BE2C (cell line): ENCODE measurements around the gene ABCE1. TPM values are rescaled to one million over a fixed set of nuclear protein-coding genes. Genes with fewer than 3 reads are reported as not detected.
A peak's percentile ranks its signal among the peaks of the same experiment; 100 is the strongest.

ENCODE experiments used
- DNase-seq: peaks from one replicate; pipeline ENCODE4 v3.0.0-alpha.2; 2020
- H3K27me3 ChIP-seq: fragments of 250-450 bp; sonication (Bioruptor Pico); 2 replicates; pipeline ENCODE4 v1.5.1; 2020; ENCODE audit warnings: mild to moderate bottlenecking
- H3K36me3 ChIP-seq: fragments of 250-450 bp; sonication (Bioruptor Pico); 2 replicates; pipeline ENCODE4 v1.5.1; 2020; ENCODE audit warnings: mild to moderate bottlenecking
- H3K4me1 ChIP-seq: fragments of 250-450 bp; sonication (Bioruptor Pico); 2 replicates; pipeline ENCODE4 v1.5.1; 2020
- H3K4me3 ChIP-seq: 2 replicates; pipeline ENCODE4 v1.5.1; 2011; ENCODE audit warnings: low read depth, low read length
- H3K9me3 ChIP-seq: fragments of 250-450 bp; sonication (Bioruptor Pico); 2 replicates; pipeline ENCODE4 v1.5.1; 2020
- CTCF ChIP-seq: IDR thresholded peaks from 2 replicates; pipeline ENCODE4 v1.5.1; 2012; ENCODE audit warnings: mild to moderate bottlenecking, low read depth, low read length
- polyA plus RNA-seq: library from polyadenylated mRNA; unstranded; fragments of >200 nt; gene quantifications from one replicate; pipeline ENCODE4 v1.2.1, GENCODE V29; 2012; ENCODE audit warnings: low read depth, missing spikeins; ENCODE audit not compliant: insufficient read length, insufficient read depth

Gene ABCE1
- polyA plus RNA-seq = 117 TPM

DNA sequence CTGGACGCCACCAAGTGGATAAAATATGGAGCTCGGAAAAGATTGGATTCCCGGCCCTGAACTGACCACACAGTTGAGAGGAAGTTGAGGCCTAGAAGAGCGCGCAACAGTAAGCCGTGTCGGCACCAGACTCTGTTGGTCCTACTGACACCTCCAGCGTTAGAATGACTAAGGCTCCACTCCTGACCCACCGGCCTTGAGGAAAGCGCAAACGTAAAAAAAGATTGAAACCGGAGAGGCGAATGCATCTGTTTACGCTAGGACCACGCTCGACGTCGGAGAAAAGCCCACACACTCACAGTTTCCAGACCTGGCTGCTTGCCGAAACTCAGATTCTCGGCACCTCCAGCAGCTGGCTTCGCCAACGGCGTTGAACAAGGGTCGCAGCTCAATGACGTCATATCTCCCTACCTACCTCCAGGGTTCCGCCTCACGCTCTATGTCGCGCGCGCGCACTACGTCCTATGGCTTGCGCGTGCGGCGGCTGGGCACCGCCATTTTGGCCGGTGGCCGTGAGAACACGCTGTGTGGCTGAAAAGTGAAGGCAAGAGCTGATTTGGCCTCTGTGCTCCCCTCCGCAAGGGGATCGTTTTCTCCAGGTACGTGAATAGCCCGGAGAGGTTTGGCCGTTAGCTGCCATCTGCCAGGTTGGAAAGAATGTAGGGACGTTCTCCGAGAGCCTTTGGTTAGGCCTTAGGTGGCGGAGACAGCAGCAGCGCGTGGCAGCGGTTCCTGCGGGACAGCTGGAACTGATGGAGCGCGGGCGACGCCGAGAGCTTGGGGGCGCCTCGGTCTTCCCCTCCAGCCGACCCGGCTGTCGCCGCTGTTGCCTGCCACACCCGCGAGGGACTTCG, at the start of gene ABCE1, which contains the start of gene ANAPC10:
TSS of gene ABCE1 (plus strand) at position 491 of the 854 bp plus-strand sequence. CDS start 6,102 bp downstream, outside the sequence.
TSS of gene ANAPC10 (minus strand) at position 376 of the 854 bp plus-strand sequence. CDS start 2,097 bp downstream, outside the sequence.
- TF ChIP-seq CTCF = no peak; the same call in 1 of the 2 replicates
- H3K4me1 ChIP-seq = no peaks in the 10 kb centered on the region
- H3K9me3 ChIP-seq = no peaks in the 10 kb centered on the region
- H3K4me3 ChIP-seq = peak within 1 kb of the TSS; percentile 93
- DNase-seq = peak; percentile 97
- no peaks in the 10 kb centered on the region for H3K27me3 ChIP-seq
- peaks cover 20% of the 10 kb centered on the region for H3K36me3 ChIP-seq

GRCh38 chr4:145048817-145049216, 49.3 kb upstream of the ABCE1 start:
- no peak for DNase-seq
- no peaks in the 10 kb centered on the region for H3K4me1 ChIP-seq
- H3K36me3 ChIP-seq = no peaks in the 10 kb centered on the region; the same call in 1 of the 2 replicates
- no peaks in the 10 kb centered on the region for H3K9me3 ChIP-seq
- no peaks in the 10 kb centered on the region for H3K27me3 ChIP-seq
- H3K4me3 ChIP-seq = no peak overlapping the region
- TF ChIP-seq CTCF = no peak

DNA sequence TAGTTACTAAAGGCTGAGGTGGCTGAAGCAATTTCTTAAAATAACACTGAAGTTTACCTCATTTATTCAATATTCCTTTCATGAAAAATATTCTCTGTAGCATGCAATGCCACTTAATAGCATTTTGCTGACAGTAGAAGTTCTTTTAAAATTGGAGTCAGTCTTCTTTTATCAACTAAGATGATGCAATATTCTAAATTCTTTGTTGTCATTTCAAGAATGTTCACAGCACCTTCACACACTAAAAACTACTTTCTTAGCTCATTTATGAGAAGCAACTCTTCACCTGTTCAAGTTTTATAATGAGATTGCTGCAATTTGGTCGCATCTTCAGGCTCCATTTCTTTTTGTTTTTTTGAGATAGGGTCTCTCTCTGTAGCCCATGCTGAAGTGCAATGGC, 48.9 kb upstream of the ABCE1 start:
- DNase-seq = no peak
- Histone ChIP-seq H3K27me3 (no peaks in the 10 kb centered on the region), H3K4me3 (no peak overlapping the region), H3K36me3 (no peaks in the 10 kb centered on the region; the same call in 1 of the 2 replicates), H3K9me3 (no peaks in the 10 kb centered on the region), H3K4me1 (no peaks in the 10 kb centered on the region)
- no peak for TF ChIP-seq CTCF

DNA sequence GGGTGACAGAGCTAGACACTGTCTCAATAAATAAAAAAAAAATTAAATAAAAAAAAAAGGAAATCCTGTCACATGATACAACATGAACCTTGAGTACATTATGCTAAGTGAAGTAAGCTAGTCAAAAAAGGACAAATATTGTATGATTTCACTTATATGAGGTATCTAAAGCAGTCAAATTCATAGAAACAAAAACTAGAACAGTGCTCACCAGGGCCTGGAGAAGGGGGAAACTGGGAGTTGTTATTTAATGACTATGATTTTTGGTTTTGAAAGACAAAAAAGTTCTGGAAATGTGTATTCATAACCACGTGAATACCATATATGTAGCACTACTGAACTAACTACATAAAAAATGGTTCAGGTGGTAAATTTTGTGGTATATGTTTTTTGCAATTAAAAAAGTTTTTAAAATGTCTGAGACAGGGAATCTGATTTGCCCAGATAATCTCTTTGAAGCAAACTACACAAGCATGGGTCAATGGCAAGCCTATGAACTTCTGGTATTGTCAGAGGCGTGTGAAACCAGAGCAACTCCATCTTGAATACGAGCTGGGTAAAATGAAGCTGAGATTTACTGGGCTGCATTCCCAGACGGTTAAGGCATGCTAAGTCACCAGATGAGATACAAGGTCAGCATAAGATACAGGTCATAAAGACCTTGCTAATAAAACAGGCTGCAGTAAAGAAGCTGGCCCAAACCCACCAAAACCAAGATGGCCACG, 42.4 kb upstream of the ABCE1 start:
- no peaks in the 10 kb centered on the region for H3K4me1 ChIP-seq
- no peaks in the 10 kb centered on the region; the same call in 1 of the 2 replicates for H3K36me3 ChIP-seq
- H3K4me3 ChIP-seq = no peak overlapping the region
- no peaks in the 10 kb centered on the region for H3K27me3 ChIP-seq
- no peak for DNase-seq
- no peak for TF ChIP-seq CTCF
- H3K9me3 ChIP-seq = no peaks in the 10 kb centered on the region

DNA sequence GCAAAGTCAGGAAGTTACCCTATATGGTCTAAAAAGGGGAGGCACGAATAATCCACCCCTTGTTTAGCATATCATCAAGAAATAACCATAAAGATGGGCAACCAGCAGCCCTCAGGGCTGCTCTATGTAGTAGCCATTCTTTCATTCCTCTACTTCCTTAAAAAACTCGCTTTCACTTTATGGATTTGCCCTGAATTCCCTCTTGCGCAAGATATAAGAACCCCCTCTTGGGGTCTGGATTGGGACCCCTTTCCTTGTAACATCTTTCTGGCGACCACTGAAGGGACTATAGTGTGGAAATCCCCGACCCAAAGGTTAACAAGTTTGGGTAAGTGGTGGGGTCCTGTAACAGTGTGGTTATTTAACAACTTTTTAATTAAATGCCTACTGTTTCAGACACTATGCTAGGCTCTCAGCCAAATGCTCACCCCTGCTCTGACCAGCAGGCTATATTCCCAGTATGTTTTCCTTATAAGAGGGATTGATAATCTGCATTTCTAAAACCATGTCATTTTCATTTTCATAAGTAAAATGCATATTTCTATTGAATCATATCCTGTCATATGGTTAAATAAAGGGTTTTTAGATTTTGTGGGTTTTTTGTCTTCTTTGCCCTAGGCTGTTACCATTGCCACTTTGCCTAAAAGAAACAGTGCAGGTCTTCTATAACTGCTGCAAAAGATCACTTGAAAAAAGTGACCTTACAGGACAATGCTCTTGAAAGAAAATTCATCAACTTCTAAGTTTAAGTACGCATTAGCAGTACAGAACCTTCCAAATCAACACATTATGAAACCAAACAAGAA, 41.6 kb upstream of the ABCE1 start:
- Histone ChIP-seq H3K4me1 (no peaks in the 10 kb centered on the region), H3K4me3 (no peak overlapping the region), H3K36me3 (no peaks in the 10 kb centered on the region; the same call in 1 of the 2 replicates), H3K9me3 (no peaks in the 10 kb centered on the region), H3K27me3 (no peaks in the 10 kb centered on the region)
- no peak for DNase-seq
- no peak for TF ChIP-seq CTCF
